Measurements from ENCODE around the gene LRR1. TPM values are rescaled to one million over a fixed set of nuclear protein-coding genes. Genes with fewer than 3 reads are reported as not detected.

LRR1 gene
- total and polyA plus RNA-seq, 2 of the 4 experiments (the other 2 are of a cell fraction): 11.6 to 20.8 TPM

GRCh38 chr14:49640540-49641417 lies 42.0 kb downstream of the LRR1 start:
- H2BK20ac ChIP-seq (ENCODE audit: low read depth, low read length): no peak overlapping the region
- intact Hi-C loops (cut with micrococcal nuclease): no loop called here
- ChIA-PET CTCF (no interaction called here), POLR2A (ENCODE audit: unreplicated experiment) (no interaction called here)
- H2AK5ac ChIP-seq (ENCODE audit: low read depth, low read length): no peak overlapping the region
- peaks cover 38 to 66% of the 10 kb centered on the region in 2 experiments for H3K79me1 ChIP-seq (ENCODE audit: low read depth in 1 of 2, low read length in 2 of 2)
- no peak overlapping the region for H3K18ac ChIP-seq (ENCODE audit: low read depth, low read length)
- peaks cover 21% of the 10 kb centered on the region for H4K20me1 ChIP-seq (ENCODE audit: insufficient read depth, low read length)
- no peaks in the 10 kb centered on the region for H3K9me3 ChIP-seq (ENCODE audit: control insufficient read depth, insufficient read depth, low read length)
- no peak overlapping the region for H2BK15ac ChIP-seq (ENCODE audit: low read depth, low read length)
- H3K9ac ChIP-seq (ENCODE audit: low read depth, low read length): no peak overlapping the region
- H3K27ac ChIP-seq (ENCODE audit: insufficient read depth, low read length): no peak overlapping the region
- H3K23ac ChIP-seq (ENCODE audit: low read depth, low read length): no peak overlapping the region; the same call in 1 of the 2 replicates
- H3K27me3 ChIP-seq (ENCODE audit: control insufficient read depth, insufficient read depth, low read length): no peaks in the 10 kb centered on the region
- H3K4me2 ChIP-seq (ENCODE audit: low read depth, low read length): no peak overlapping the region
- H3K4me3 ChIP-seq (ENCODE audit: insufficient read depth, low read depth, low read length): no peak overlapping the region
- H3K4me1 ChIP-seq (ENCODE audit: control insufficient read depth, insufficient read depth, low read length): peaks cover 2% of the 10 kb centered on the region; the same call in 1 of the 2 replicates
- no peak for DNase-seq
- no peak for ATAC-seq (ENCODE audit: low read depth)
- no peak overlapping the region for H2BK120ac ChIP-seq (ENCODE audit: low read depth, low read length)
- dilution Hi-C loops (cut with HindIII; ENCODE audit: low sequenced_read_pairs, unreplicated experiment): no loop called here
- no peak overlapping the region for H2AFZ ChIP-seq (replicated peaks; ENCODE audit: low read length, poor library complexity)
- WGBS, 2 experiments (ENCODE audit: extremely low coverage in 2 of 2, insufficient read length in 1 of 2): 100% methylated on average over 1 of the region's 7 CpGs; no CpG with 5 or more reads in 1 of the 2 experiments
- H2BK5ac ChIP-seq (ENCODE audit: low read depth, low read length, poor library complexity, severe bottlenecking): no peak overlapping the region
- no peak overlapping the region for H2AK9ac ChIP-seq (replicated peaks; ENCODE audit: low read depth, low read length, poor library complexity)
- no peak overlapping the region for H4K8ac ChIP-seq (ENCODE audit: low read depth in 2 of 2, low read length in 2 of 2)
- H3K36me3 ChIP-seq (ENCODE audit: control insufficient read depth, insufficient read depth, low read length): peaks cover 11% of the 10 kb centered on the region
- H4K91ac ChIP-seq (ENCODE audit: insufficient read depth, low read depth, low read length): no peak overlapping the region
- H3K56ac ChIP-seq (ENCODE audit: extremely low read depth, insufficient read depth, low read length): no peak overlapping the region
- in situ Hi-C loops (cut with MboI; ENCODE audit: low sequenced_read_pairs): no loop called here
- peaks cover 8% of the 10 kb centered on the region for H3K9me1 ChIP-seq (ENCODE audit: insufficient read depth, low read length)
- no peak overlapping the region for H3K4ac ChIP-seq (ENCODE audit: low read depth, low read length)
- TF ChIP-seq CEBPB (IDR thresholded peaks at IDR 0.05; ENCODE audit: low read depth, low read length): peak; percentile 95
- no peak for TF ChIP-seq NFE2L2 (IDR thresholded peaks at IDR 0.05; ENCODE audit: low read depth, low read length)
- no peak overlapping the region for H4K5ac ChIP-seq (ENCODE audit: low read depth, low read length)
- BruUV-seq (replicated peaks): no TSS peak
- H3K14ac ChIP-seq (replicated peaks; ENCODE audit: low read depth, low read length): no peak overlapping the region
